NCI-H526 (cell line): ENCODE data around the gene ARSB.
"Not testable (repeated sequence)": the region's sequence is repeated elsewhere in the genome, so short reads cannot be mapped to it uniquely, and the experiment has no call there.

Experiments
- DNase-seq, 2 experiments: peaks; one replicate each; lab custom pipeline; 2025; lab: John Stamatoyannopoulos, UW

The ARSB gene

DNA sequence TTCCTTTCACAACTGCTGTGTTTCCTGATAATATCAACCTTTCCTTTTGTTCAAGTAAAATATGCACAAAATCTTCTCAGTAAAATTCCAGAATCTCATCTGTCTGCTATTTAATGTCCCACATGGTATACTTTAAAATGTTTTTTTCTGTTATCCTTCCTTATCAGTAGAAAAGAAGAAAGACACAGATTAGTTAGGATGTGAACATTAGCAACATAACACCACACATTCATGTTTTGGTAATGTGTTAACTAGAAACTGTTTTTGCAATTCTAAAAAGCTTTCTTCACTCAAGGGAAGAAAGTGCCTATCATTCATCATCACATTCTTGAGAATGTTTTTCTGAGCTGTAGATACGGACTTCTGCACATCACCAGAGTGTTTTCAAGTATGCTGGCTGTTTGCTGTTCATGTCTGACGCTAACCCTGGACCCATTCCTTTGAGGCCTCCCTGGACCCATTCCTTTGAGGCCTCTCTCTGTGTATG lies 10.5 kb upstream of the ARSB start:
- no peak for DNase-seq

DNA sequence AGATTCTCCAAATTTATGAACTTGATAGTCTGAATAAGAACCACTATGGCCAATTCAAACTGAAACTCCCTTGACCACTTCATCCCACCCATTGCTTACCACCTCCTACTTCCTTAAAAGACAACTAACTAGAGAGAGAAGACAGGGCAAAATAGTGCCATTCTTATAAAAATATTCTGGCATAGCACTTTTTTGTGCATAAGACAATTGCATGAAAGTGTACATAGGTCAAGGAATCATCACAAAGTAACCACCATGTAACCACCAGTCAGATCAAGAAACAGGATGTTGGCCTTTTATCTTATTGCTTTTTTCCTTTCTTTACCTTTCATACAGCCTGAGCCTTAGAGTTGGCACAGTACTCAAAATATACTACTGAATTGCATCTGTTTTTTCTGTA lies 8.1 kb upstream of the ARSB start:
- no peak for DNase-seq

- DNase-seq: no peak
Observed at GRCh38 chr5:78992146-78992545, 7.0 kb upstream of the ARSB start.

GRCh38 chr5:78989080-78989479 lies 4.0 kb upstream of the ARSB start:
- no peak for DNase-seq

DNA sequence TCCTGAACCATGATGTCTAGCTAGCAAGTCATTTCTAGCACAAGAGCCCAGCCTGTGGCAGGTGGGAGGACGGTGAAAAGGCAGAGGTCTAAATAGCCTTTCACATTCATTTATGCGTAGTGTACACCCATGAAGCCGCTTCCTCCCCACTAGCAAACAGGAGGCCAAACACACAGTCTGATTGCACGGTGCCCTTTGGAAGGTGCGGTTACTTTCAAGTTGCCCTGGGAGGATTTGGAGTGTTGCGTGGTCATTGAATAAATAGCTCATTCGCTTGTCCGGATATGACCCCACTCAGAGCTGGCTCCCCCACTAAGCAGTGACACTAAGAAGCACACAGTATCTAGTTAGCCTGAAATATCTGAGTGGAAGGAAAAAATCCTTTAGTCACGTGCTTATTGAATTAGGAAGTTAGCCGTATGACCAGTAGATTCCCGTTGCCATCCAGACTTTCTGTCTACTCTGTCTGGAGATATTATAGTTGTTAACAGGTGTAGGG lies 664 bp upstream of the ARSB start:
- peak in 1 of 2 experiments; percentile 30 for DNase-seq

GRCh38 chr5:78984439-78985115 lies 533 bp downstream of the ARSB start:
- DNase-seq: peak; percentile 63 to 92

GRCh38 chr5:78983601-78984438 lies 1.3 kb downstream of the ARSB start:
- DNase-seq: peak; percentile 30 to 44

DNA sequence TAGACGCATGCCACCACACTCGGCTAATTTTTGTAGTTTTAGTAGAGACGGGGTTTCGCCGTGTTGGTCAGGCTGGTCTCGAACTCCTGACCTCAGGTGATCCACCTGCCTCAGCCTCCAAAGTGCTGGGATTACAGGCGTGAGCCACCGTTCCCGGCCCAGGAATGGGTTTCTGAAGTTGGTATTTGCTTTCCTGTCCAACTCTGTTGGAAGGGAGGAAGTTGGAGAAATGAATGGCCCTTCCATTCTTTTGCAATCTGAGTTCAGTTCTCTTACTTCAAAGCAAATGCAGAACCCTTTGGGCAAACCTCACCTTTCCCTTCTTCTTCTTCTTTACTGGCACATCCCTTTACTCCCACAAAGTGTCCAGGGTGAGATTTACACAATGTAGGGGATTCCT lies 1.9 kb downstream of the ARSB start:
- DNase-seq: not testable (repeated sequence)

GRCh38 chr5:78979909-78980308 lies 5.2 kb downstream of the ARSB start:
- no peak for DNase-seq

- no peak for DNase-seq
Observed at GRCh38 chr5:78979117-78979742, 5.9 kb downstream of the ARSB start.

DNA sequence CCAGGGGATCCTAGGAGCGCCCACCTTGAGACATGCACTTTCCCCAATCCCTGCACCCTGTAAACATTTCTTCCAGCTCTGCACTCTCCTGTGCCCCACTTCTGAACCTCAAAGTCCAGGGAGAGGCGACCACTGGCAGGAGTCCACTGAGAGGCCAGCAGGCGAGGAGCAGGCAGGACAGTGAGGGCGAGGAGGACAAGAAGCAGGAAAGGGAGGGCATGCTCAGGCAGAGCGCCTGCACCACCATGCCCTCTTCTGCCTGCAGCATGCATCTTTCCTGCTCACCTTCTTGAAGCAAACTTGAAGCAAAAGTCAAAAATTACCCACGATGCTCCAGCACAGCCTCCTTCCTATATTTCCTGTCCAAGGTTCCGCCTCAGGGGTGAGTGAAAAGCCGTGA lies 10.1 kb downstream of the ARSB start:
- no peak for DNase-seq

DNA sequence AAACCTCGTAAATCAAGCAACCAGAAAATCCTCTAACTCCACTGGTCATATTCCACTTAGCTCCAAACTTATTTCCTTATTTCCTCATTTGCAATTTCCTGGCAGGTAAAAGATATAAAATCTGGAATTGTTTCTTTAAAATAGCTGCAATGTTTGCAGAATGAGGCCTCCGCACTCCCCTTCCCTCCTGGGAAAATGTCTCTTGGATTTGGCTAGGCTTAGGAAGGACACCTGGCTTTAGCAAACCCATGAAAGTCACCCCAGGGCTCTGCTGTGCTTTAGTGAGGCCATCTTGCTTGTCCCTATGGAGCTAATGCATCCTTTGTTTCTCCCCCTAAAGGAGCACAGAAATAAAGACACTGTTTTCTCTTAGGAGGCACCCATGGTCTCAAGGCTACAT lies 10.5 kb downstream of the ARSB start:
- DNase-seq: no peak

GRCh38 chr5:78974011-78974410 lies 11.1 kb downstream of the ARSB start:
- no peak for DNase-seq

DNA sequence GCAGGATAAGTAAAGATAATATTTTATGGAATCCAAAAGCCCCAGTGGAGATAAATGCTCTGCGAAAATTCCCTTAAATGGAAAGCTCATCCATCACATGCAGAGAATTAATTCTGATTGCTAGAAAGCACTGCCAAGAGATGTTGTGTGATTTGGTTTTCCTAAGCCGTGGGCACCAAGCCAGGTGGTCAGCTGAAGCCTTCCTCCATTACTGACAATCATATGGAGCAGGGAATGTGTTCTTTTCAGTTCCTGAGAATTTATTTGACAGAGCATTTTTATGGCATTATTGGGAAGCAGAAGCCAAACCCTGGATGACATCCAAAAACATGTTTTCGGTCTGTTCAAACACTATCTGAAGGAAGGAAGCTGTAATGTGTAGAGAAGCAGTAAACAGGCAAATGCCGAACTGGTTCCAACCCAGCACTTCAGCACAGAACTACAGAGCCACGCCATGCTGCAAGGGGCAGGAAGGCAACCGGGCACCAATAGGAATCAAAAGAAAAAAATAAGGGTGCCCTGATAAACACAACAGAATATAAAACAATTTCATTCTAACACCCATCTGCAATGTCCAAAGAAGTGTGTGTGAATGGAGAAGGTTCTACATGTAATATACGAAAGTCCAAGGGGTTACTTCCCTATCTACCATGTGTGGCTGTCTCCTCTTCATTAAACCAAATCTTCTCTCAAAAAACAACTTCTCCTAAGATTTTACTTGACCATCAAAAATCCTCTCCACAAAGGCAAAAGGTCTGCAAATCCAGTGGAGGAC lies 12.3 kb downstream of the ARSB start:
- DNase-seq: no peak

- no peak for DNase-seq
Observed at GRCh38 chr5:78971998-78972397, 13.1 kb downstream of the ARSB start.

- DNase-seq: no peak
Observed at GRCh38 chr5:78968781-78969180, 16.3 kb downstream of the ARSB start.

DNA sequence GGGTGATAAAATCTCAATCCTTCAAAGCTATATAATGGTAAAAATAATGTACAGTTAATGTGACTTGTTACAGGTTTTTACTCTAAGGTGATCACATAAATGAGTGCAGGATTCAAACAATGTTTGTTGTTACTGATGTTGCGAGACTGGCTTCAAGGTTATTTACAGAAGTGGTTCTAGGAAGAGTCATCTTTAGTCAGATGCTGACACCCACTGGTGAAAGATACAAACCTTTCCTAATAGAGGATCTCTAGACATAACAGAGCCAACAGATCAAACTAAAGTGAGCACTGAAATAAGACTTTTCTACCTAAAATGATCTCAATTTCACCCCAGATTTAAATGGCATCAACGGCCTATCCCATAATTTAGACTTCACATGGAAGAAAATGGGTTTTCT lies 20.2 kb downstream of the ARSB start:
- peak; percentile 28 to 55 for DNase-seq

DNA sequence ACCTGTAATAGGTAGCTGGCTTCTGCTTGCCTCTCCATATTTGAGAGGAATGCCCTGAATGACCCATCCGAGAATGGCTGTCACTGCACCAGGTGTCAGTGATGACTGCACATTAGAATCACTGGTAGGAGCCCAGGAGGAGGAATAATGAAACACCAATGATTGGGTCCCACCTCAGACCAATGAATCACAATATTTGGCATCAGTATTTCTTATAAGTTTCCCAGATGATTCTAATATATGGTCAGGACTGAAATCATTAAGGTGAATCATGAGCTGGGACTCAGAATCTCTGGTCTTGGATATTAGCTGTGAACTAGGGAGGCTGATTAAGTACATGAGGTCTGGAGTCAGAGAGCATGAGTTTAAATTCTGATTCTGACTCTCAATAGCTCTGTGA lies 23.4 kb downstream of the ARSB start:
- DNase-seq: no peak

DNA sequence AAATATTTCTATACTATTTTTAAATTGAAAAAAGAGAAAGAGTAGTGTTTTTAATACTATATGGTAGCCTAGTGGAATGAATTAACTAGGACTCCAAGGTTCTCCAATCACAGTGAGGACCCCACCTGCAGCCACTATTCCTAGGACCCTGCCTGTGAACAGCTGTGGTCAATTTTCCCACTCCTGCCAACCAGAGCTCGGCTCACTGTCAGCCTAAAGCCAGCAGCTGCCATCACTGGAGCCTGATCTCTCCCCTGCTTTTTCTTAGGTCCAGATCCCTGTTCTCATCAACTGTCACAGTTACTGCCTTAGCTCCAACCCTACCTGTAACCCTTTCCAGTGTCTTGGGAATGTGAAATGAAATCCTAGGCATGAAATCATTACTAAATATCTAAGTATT lies 25.3 kb downstream of the ARSB start:
- no peak for DNase-seq

DNA sequence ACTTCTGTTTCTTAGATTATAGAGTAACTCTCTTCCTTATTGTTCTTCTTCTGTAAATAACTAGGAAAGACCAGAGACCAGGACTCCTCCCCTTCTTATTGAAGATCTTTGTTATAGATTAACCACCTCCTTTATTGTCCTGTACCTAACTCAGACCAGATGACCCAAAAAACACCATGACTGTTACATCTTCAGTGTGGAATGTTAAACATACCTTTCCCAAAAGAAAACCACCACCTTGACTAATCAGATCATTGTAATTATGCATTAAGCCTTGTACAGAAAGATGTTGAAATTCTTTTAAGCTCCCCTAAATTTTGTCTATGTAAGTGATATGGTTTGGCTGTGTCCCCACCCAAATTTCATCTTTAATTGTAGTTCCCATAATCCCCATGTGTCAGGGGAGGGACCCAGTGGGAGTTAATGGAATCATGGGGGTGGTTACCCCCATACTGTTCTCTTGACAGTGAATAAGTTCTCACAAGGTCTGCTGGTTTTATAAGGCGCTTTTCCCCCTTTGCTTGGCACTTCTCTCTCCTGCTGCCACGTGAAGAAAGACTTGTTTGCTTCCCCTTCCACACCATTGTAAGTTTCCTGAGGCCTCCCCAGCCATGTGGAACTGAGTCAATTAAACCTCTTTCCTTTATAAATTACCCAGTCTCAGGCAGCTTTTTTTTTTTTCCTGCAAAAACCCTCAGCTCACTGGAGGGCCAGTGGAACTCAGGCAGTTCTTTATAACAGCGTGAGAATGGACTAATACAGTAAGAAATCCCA lies 26.3 kb downstream of the ARSB start:
- DNase-seq: no peak

DNA sequence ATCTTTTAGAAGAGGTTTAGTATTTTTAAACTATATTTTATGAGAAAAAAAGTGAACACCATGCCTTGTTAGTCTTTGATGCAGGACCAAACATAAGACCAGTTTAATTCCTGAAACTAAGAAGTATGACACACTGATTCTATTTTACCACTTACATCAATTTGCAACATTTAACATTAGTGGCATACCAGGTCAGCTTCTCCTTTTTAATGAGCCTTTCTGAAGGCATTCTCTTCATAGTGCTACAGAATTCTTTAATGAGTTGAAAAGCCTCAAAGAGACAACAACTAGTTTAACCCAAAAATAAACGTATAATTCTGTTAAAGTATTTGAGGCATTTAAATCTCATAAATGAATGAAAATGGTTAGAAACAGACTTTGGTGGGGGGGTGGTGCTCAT lies 28.2 kb downstream of the ARSB start:
- DNase-seq: no peak
